SH-SY5Y (cell line): Measurements from ENCODE around the gene RAP1GDS1.

Source experiments
- GATA2 ChIP-seq: IDR thresholded peaks from 2 replicates; pipeline ENCODE4 v1.6.1; 2011; ENCODE audit warnings: mild to moderate bottlenecking, low read depth, low read length
- GATA3 ChIP-seq: IDR thresholded peaks from 2 replicates; pipeline ENCODE4 v1.6.1; 2011; ENCODE audit warnings: low read depth, mild to moderate bottlenecking, low read length, moderate library complexity

GRCh38 chr4:98381306-98381705 lies 120.1 kb downstream of the RAP1GDS1 start:
- TF ChIP-seq GATA2 (no peak), GATA3 (no peak)
